T-helper 17 cell (primary cell): ENCODE data around the gene RASGRP3. TPM values are rescaled to one million over a fixed set of nuclear protein-coding genes. Genes with fewer than 3 reads are reported as not detected.

Experiments used
- ATAC-seq: fragments of 150-1000 bp; cut with Tn5 transposase; 2 replicates; pipeline ENCODE4 v1.10.0; 2021; ENCODE audit warnings: mild to moderate bottlenecking, moderate library complexity
- DNase-seq, 3 donors: peaks; one replicate each; pipeline versions ENCODE4 v3.0.0 to v3.0.0-alpha.2; 2020 to 2021
- H3K9me3 ChIP-seq: one replicate; pipeline ENCODE4 v1.7.0; 2013; ENCODE audit warnings: low read length, mild to moderate bottlenecking; ENCODE audit not compliant: control insufficient read depth, poor library complexity, severe bottlenecking
- H3K27ac Mint-ChIP-seq: one replicate; pipeline ENCODE4 v1.8.0; 2022; ENCODE audit warnings: mild to moderate bottlenecking, moderate library complexity, mixed read lengths
- H3K27me3 Mint-ChIP-seq: one replicate; pipeline ENCODE4 v1.8.0; 2022; ENCODE audit warnings: mixed read lengths
- H3K36me3 Mint-ChIP-seq: one replicate; pipeline ENCODE4 v1.8.0; 2022; ENCODE audit warnings: low read depth, mixed read lengths
- H3K4me1 Mint-ChIP-seq: one replicate; pipeline ENCODE4 v1.8.0; 2022; ENCODE audit warnings: mild to moderate bottlenecking, mixed read lengths
- H3K4me3 Mint-ChIP-seq: one replicate; pipeline ENCODE4 v1.8.0; 2022; ENCODE audit warnings: mild to moderate bottlenecking, moderate library complexity, mixed read lengths
- total RNA-seq, 4 donors: library from RNA in 2 of 4; stranded (reverse) in 2 of 4; gene quantifications; one replicate each; pipeline ENCODE4 v1.2.3 and lab custom pipeline; 2022 to 2026

The RASGRP3 gene
- total RNA-seq, 2 donors from 2014 or later = 3.9 to 13.5 TPM

DNA sequence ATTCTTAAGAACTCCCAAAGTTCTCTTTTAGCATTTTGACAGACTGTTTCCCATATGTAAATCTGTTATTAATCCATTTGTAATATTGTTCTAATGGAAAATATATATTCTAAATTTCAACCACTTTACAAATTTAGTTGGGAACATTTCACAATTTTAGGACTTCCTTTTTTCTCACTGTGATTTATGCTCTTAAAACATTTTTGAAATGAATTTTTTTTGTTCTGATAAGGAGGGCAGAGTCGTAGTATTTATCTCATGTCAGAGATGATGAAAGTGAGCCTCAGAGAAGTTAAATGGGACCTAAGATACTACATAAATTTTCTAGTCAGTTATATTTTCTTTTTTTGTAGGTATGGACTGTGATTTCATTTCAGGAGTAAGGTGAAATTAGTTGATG lies 26.6 kb downstream of the RASGRP3 start:
- H3K36me3 Mint-ChIP-seq = peaks cover 3% of the 10 kb centered on the region
- no peak overlapping the region for H3K4me3 Mint-ChIP-seq
- DNase-seq (no peak), ATAC-seq (no peak)
- H3K4me1 Mint-ChIP-seq = peaks cover 10% of the 10 kb centered on the region
- no peak overlapping the region for H3K27ac Mint-ChIP-seq
- no peaks in the 10 kb centered on the region for H3K27me3 Mint-ChIP-seq
- no peaks in the 10 kb centered on the region for H3K9me3 ChIP-seq

DNA sequence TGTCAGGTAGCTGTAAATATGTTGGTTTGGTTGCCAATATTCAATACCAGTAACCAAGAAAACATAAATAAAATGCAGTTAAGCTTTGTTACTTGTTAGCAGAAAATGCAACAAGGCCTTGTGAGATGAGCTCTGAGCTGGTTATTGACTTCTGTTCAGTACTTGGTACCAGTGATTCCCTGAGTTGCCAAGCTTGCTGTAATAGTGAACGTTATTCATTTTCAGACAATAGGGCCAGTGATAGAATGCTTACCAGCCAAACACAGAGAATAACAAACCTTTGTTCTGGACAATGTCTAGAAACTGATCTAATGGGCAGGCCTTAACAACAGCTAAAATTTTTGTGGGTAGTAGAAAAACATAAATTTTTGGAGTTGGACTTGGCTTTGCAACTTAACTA lies 29.5 kb downstream of the RASGRP3 start:
- ATAC-seq (no peak), DNase-seq (no peak)
- H3K4me3 Mint-ChIP-seq = no peak overlapping the region
- no peaks in the 10 kb centered on the region for H3K27me3 Mint-ChIP-seq
- no peaks in the 10 kb centered on the region for H3K36me3 Mint-ChIP-seq
- no peak overlapping the region for H3K27ac Mint-ChIP-seq
- peaks cover 4% of the 10 kb centered on the region for H3K4me1 Mint-ChIP-seq
- H3K9me3 ChIP-seq = no peaks in the 10 kb centered on the region

- no peaks in the 10 kb centered on the region for H3K9me3 ChIP-seq
- no peaks in the 10 kb centered on the region for H3K36me3 Mint-ChIP-seq
- H3K4me3 Mint-ChIP-seq = no peak overlapping the region
- no peak overlapping the region for H3K27ac Mint-ChIP-seq
- H3K27me3 Mint-ChIP-seq = no peaks in the 10 kb centered on the region
- no peak for ATAC-seq
- peaks cover 4% of the 10 kb centered on the region for H3K4me1 Mint-ChIP-seq
- no peak for DNase-seq
These were observed 33.6 kb downstream of the RASGRP3 start for GRCh38 chr2:33509908-33510585.

DNA sequence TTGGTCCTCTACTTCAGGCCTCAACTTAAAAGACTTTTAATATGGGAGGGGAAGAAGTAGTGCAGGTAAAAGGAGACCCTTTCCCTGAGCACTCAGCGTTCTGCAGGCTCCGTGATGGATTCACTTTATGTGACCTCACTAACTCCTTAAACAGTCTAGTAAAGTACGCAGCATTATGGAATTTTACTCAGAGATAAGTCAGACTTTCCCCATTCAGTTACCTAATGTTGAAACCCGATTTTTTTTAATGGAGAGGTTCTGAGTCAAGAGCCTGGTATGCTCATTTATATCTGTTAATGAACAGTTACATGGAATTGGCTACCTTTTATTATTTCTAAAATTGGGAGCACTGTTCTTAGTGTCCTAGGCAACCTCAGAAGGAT lies 34.1 kb downstream of the RASGRP3 start:
- DNase-seq (no peak), ATAC-seq (no peak)
- no peaks in the 10 kb centered on the region for H3K9me3 ChIP-seq
- Mint-ChIP-seq H3K27ac (no peak overlapping the region), H3K27me3 (no peaks in the 10 kb centered on the region), H3K4me1 (peaks cover 4% of the 10 kb centered on the region), H3K36me3 (peaks cover 5% of the 10 kb centered on the region), H3K4me3 (no peak overlapping the region)

GRCh38 chr2:33511141-33511540 lies 34.7 kb downstream of the RASGRP3 start:
- no peak overlapping the region for H3K27ac Mint-ChIP-seq
- no peak for DNase-seq
- ATAC-seq = no peak

DNA sequence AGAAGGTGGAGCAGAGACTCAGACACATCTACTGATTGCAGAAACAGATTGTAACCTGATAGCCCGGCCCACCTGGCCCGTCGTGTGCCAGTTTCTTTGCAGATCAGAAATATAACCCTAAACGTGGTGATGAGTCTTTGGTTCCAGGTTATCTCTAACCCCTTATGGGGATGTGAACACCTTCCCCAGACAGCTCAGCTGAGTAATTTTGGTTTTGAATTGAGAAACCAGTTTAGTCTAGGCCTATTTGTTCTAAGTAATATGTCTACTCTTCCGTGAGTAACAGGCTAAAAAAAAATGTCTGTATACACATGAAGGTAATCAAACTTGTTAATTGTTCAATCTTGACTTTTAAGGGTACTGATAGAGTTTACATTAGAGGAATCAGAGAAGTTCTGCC lies 35.7 kb downstream of the RASGRP3 start:
- H3K27ac Mint-ChIP-seq = no peak overlapping the region

More at GRCh38 chr2:33511141-33511540, 34.7 kb downstream of the RASGRP3 start:
- Mint-ChIP-seq H3K27me3 (no peaks in the 10 kb centered on the region), H3K36me3 (peaks cover 5% of the 10 kb centered on the region), H3K4me3 (no peak overlapping the region), H3K4me1 (peaks cover 4% of the 10 kb centered on the region)
- no peaks in the 10 kb centered on the region for H3K9me3 ChIP-seq

DNA sequence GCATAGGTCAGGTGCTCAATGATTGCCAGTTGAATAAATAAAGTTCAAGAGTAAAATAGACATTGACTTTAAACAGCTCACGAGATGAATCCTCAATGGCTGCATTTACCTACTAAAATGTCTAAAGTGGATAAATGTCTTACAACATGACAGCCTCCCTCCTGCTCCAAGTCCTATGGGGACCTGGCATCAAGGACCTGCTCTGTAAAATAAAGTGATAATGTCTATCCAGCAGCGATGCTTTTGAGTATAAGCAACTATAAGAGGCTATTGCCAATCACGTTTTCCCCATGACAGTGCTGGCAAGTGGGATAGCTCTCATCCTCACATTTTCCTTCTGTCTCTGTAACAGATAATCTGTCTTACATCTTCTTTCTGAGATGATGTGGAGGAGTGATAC lies 37.0 kb downstream of the RASGRP3 start:
- H3K27me3 Mint-ChIP-seq = no peaks in the 10 kb centered on the region
- peaks cover 5% of the 10 kb centered on the region for H3K36me3 Mint-ChIP-seq
- no peak for ATAC-seq
- peaks cover 2% of the 10 kb centered on the region for H3K4me1 Mint-ChIP-seq
- H3K9me3 ChIP-seq = no peaks in the 10 kb centered on the region
- H3K4me3 Mint-ChIP-seq = no peak overlapping the region
- no peak for DNase-seq
- H3K27ac Mint-ChIP-seq = no peak overlapping the region

More for the DNA sequence above, 35.7 kb downstream of the RASGRP3 start:
- ATAC-seq = no peak
- Mint-ChIP-seq H3K4me3 (no peak overlapping the region), H3K4me1 (peaks cover 4% of the 10 kb centered on the region), H3K27me3 (no peaks in the 10 kb centered on the region), H3K36me3 (peaks cover 5% of the 10 kb centered on the region)
- DNase-seq = no peak
- H3K9me3 ChIP-seq = no peaks in the 10 kb centered on the region

GRCh38 chr2:33516456-33516995 lies 40.1 kb downstream of the RASGRP3 start:
- no peaks in the 10 kb centered on the region for H3K9me3 ChIP-seq
- H3K36me3 Mint-ChIP-seq = peaks cover 5% of the 10 kb centered on the region
- no peaks in the 10 kb centered on the region for H3K4me1 Mint-ChIP-seq
- ATAC-seq (no peak), DNase-seq (no peak)
- no peaks in the 10 kb centered on the region for H3K27me3 Mint-ChIP-seq
- no peak overlapping the region for H3K27ac Mint-ChIP-seq
- H3K4me3 Mint-ChIP-seq = no peak overlapping the region

GRCh38 chr2:33518200-33518599 lies 41.8 kb downstream of the RASGRP3 start:
- no peak for DNase-seq

GRCh38 chr2:33518929-33519328 lies 42.5 kb downstream of the RASGRP3 start:
- no peak for DNase-seq
- Mint-ChIP-seq H3K4me3 (no peak overlapping the region), H3K27ac (no peak overlapping the region), H3K4me1 (no peaks in the 10 kb centered on the region), H3K27me3 (no peaks in the 10 kb centered on the region), H3K36me3 (peaks cover 5% of the 10 kb centered on the region)
- no peaks in the 10 kb centered on the region for H3K9me3 ChIP-seq
- no peak for ATAC-seq

More at GRCh38 chr2:33518200-33518599, 41.8 kb downstream of the RASGRP3 start:
- H3K36me3 Mint-ChIP-seq = peaks cover 5% of the 10 kb centered on the region
- no peak for ATAC-seq
- H3K4me1 Mint-ChIP-seq = no peaks in the 10 kb centered on the region
- H3K9me3 ChIP-seq = no peaks in the 10 kb centered on the region
- no peak overlapping the region for H3K27ac Mint-ChIP-seq
- no peak overlapping the region for H3K4me3 Mint-ChIP-seq
- H3K27me3 Mint-ChIP-seq = no peaks in the 10 kb centered on the region

DNA sequence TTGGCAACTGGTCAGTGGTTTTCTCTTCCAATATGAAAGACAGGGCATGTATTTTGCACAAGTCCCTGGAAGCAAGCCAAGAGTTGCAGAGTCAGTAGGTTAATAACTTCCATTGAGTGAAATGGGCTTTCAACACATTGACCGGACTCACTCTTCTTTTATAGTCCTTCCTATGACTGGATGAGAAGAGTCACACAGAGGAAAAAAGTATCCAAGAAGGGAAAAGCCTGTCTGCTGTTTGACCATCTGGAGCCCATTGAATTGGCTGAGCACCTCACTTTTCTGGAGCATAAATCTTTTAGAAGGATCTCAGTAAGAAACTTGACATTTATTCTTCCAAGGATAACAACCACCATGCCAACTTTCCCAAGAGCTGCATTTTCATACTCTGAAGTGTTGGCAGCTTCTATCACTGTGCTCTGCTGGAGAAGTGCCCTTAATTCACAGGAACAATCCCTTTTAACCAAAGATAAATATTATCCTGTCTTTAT lies 45.4 kb downstream of the RASGRP3 start:
- ATAC-seq (no peak), DNase-seq (no peak)
- H3K36me3 Mint-ChIP-seq = no peaks in the 10 kb centered on the region
- no peak overlapping the region for H3K4me3 Mint-ChIP-seq
- H3K27me3 Mint-ChIP-seq = no peaks in the 10 kb centered on the region
- H3K27ac Mint-ChIP-seq = no peak overlapping the region
- H3K9me3 ChIP-seq = no peaks in the 10 kb centered on the region
- H3K4me1 Mint-ChIP-seq = peaks cover 3% of the 10 kb centered on the region

DNA sequence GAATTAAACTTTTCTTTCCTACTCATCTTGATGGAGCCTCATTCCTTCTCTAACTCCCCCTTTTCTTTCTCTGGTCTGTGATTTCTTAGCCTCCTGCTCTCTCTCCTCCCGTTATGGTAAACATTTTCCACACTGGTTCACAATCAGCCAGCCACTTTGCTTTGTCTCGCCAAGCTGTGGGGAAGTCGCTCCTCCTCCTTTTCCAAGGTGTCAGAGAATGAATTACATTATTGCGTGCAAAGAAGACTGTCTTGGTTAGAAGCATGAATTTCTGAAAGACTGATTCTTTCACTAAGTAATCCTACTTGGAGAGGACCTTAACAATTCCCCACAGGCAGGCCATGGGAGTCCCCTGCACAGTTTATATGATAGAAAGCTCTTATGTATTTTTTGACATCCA lies 46.1 kb downstream of the RASGRP3 start:
- Mint-ChIP-seq H3K27ac (no peak overlapping the region), H3K27me3 (no peaks in the 10 kb centered on the region), H3K4me3 (no peak overlapping the region), H3K36me3 (no peaks in the 10 kb centered on the region), H3K4me1 (peaks cover 3% of the 10 kb centered on the region)
- DNase-seq (no peak), ATAC-seq (no peak)
- no peaks in the 10 kb centered on the region for H3K9me3 ChIP-seq

DNA sequence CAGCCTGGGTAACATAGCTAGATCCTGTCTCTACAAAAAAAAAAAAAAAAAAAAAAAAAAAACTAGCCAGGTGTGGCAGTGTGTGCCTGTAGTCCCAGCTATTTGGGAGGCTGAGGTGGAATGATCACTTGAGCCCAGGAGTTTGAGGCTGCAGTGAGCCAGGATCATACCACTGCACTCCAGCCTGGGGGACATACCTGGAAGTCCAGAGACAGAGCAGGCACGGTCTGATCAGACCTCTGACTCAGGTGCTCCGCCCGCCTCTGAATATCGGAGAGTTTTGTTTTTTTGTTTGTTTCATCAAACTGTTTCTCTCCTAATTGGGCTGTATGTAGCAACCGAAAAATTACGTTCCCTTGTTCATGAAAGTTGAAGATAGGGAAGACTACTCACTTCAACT lies 49.2 kb downstream of the RASGRP3 start:
- no peak overlapping the region for H3K27ac Mint-ChIP-seq
- no peak overlapping the region for H3K4me3 Mint-ChIP-seq
- ATAC-seq (no peak), DNase-seq (no peak)
- H3K27me3 Mint-ChIP-seq = no peaks in the 10 kb centered on the region
- peaks cover 6% of the 10 kb centered on the region for H3K4me1 Mint-ChIP-seq
- peaks cover 3% of the 10 kb centered on the region for H3K36me3 Mint-ChIP-seq
- no peaks in the 10 kb centered on the region for H3K9me3 ChIP-seq

DNA sequence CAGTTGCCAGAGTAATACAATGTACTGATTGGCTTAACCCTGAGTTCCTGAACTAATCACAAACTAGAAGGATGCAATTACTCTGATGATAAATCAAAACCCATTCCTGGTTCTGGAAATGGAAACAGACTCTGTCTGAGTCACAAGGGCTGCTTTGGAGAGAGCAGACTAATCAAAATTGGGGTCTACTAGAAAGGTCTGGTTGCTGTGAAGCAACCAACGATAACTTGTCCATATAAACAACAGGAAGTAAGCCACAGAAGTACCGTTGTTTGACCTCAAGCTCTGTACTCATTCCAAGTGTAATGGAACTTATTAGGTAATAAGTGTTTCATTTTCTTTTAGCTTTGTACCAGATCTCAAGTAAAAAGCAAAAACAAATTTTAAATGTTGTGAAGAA lies 49.7 kb downstream of the RASGRP3 start:
- H3K27me3 Mint-ChIP-seq = no peaks in the 10 kb centered on the region
- ATAC-seq = no peak
- H3K4me1 Mint-ChIP-seq = peaks cover 6% of the 10 kb centered on the region

More for the DNA sequence above, 49.7 kb downstream of the RASGRP3 start:
- Mint-ChIP-seq H3K36me3 (peaks cover 3% of the 10 kb centered on the region), H3K27ac (no peak overlapping the region), H3K4me3 (no peak overlapping the region)
- DNase-seq = no peak
- no peaks in the 10 kb centered on the region for H3K9me3 ChIP-seq
